Liver (tissue), 9 donors: ENCODE measurements around the gene HOMEZ. TPM values are rescaled to one million over a fixed set of nuclear protein-coding genes. Genes with fewer than 3 reads are reported as not detected.
"Not testable (repeated sequence)": the region's sequence is repeated elsewhere in the genome, so short reads cannot be mapped to it uniquely, and the experiment has no call there.

Source experiments
- DNase-seq: peaks from one replicate; pipeline ENCODE4 v3.0.0-alpha.2; 2017; ENCODE audit warnings: low spot score
- H3K27ac ChIP-seq, 2 donors: one replicate each; pipeline ENCODE4 v1.7.0; 2013; ENCODE audit warnings: inconsistent platforms in 2 of 2, low read length in 2 of 2, control low read depth in 1 of 2, low read depth in 1 of 2, mild to moderate bottlenecking in 1 of 2
- H3K27me3 ChIP-seq, 4 donors: one replicate each; pipeline versions ENCODE4 v1.6.1 to v1.7.0; 2013; ENCODE audit warnings: low read length in 3 of 4, inconsistent platforms in 1 of 4, mild to moderate bottlenecking in 1 of 4, moderate library complexity in 1 of 4; ENCODE audit not compliant: control insufficient read depth in 4 of 4, insufficient read depth in 4 of 4
- H3K36me3 ChIP-seq, 4 donors: one replicate each; pipeline versions ENCODE4 v1.6.1 to v1.7.0; 2013; ENCODE audit warnings: low read length in 3 of 4, mild to moderate bottlenecking in 3 of 4, low read depth in 1 of 4, moderate library complexity in 1 of 4; ENCODE audit not compliant: control insufficient read depth in 4 of 4, insufficient read depth in 3 of 4
- H3K4me1 ChIP-seq, 4 donors: one replicate each; pipeline versions ENCODE4 v1.6.1 to v1.7.0; 2013; ENCODE audit warnings: low read length in 3 of 4, mild to moderate bottlenecking in 3 of 4, moderate library complexity in 1 of 4; ENCODE audit not compliant: control insufficient read depth in 4 of 4, insufficient read depth in 4 of 4
- H3K4me3 ChIP-seq, 3 donors: one replicate each; pipeline versions ENCODE4 v1.6.1 to v1.7.0; 2013; ENCODE audit warnings: low read length in 3 of 3, control low read depth in 1 of 3, low read depth in 1 of 3, mild to moderate bottlenecking in 1 of 3
- H3K9ac ChIP-seq, 2 donors: one replicate each; pipeline ENCODE4 v1.7.0; 2013; ENCODE audit warnings: low read length in 2 of 2, mild to moderate bottlenecking in 2 of 2, moderate library complexity in 2 of 2, control low read depth in 1 of 2, low read depth in 1 of 2
- H3K9me3 ChIP-seq, 4 donors: one replicate each; pipeline versions ENCODE4 v1.6.1 to v1.7.0; 2013; ENCODE audit warnings: low read length in 3 of 4; ENCODE audit not compliant: control insufficient read depth in 4 of 4
- EGR1 ChIP-seq, 2 donors: IDR thresholded peaks; 2 replicates each; pipeline ENCODE4 v1.6.1; 2016 to 2018; ENCODE audit warnings: antibody characterized with exemption in 2 of 2, low read depth in 2 of 2
- FOXA2 ChIP-seq: IDR thresholded peaks from 2 replicates; pipeline ENCODE4 v1.6.1; 2016; ENCODE audit warnings: antibody characterized with exemption
- HNF4A ChIP-seq, 2 donors: conservative IDR thresholded peaks; 2 replicates each; pipeline ENCODE4 v1.6.1; 2016; ENCODE audit warnings: antibody characterized with exemption in 2 of 2, mild to moderate bottlenecking in 2 of 2
- JUND ChIP-seq, 2 donors: IDR thresholded peaks; 2 replicates each; pipeline ENCODE4 v1.6.1; 2016; ENCODE audit warnings: antibody characterized with exemption in 2 of 2
- RAD21 ChIP-seq, 2 donors: IDR thresholded peaks; 2 replicates each; pipeline ENCODE4 v1.6.1; 2016; ENCODE audit warnings: antibody characterized with exemption in 2 of 2, mild to moderate bottlenecking in 2 of 2
- RXRA ChIP-seq, 2 donors: IDR thresholded peaks; 2 replicates each; pipeline ENCODE4 v1.6.1; 2017 to 2018; ENCODE audit warnings: antibody characterized with exemption in 2 of 2, mild to moderate bottlenecking in 1 of 2
- SP1 ChIP-seq: IDR thresholded peaks from 2 replicates; pipeline ENCODE4 v1.6.1; 2018; ENCODE audit warnings: antibody characterized with exemption, mild to moderate bottlenecking
- TAF1 ChIP-seq: conservative IDR thresholded peaks from 2 replicates; pipeline ENCODE4 v1.6.1; 2016; ENCODE audit warnings: antibody characterized with exemption, mild to moderate bottlenecking
- YY1 ChIP-seq: IDR thresholded peaks from 2 replicates; pipeline ENCODE4 v1.6.1; 2016; ENCODE audit warnings: antibody characterized with exemption, mild to moderate bottlenecking
- WGBS: extraction: QIAGEN DNeasy Blood & Tissue Kit; methylation state at CpG from one replicate; pipeline ENCODE4 v1.1.7; 2013; 5-methylcytosine and 5-hydroxymethylcytosine counted together
- polyA plus RNA-seq, 2 donors: library from polyadenylated mRNA; stranded (reverse) in 1 of 2; unstranded in 1 of 2; fragments of 200-250 nt in 1 of 2; fragments of >200 nt in 1 of 2; fragmentation: Nextera tagmentation in 1 of 2; extraction: Ambion mirVana in 1 of 2; gene quantifications; one replicate each; pipeline versions ENCODE4 v1.2.1 to v1.2.3, GENCODE V29; 2013 to 2015
- total RNA-seq, 2 donors: library from RNA; depleted of rRNA; stranded (reverse); fragments of >200 nt; gene quantifications; one replicate each; pipeline ENCODE4 v1.2.3, GENCODE V29; 2014
- TF ChIP-seq, protein P1 (sequence below): IDR thresholded peaks from 2 replicates; pipeline ENCODE4 v1.6.1; 2016; ENCODE audit warnings: antibody characterized with exemption, mild to moderate bottlenecking
- TF ChIP-seq, protein P2 (sequence below): fragments of 150-350 bp; IDR thresholded peaks from 2 replicates; pipeline ENCODE4 v1.5.1; 2017; ENCODE audit warnings: improper control_type of control experiment, low read depth, low read length; ENCODE audit not compliant: missing input control
- TF ChIP-seq, protein P3 (sequence below): IDR thresholded peaks from 2 replicates; pipeline ENCODE4 v1.6.1; 2016; ENCODE audit warnings: antibody characterized with exemption
- TF ChIP-seq, protein P4 (sequence below): IDR thresholded peaks from 2 replicates; pipeline ENCODE4 v1.6.1; 2016; ENCODE audit warnings: antibody characterized with exemption
- donor health status: healthy.
- donor health status: healthy.
- donor health status: healthy.
- donor health status: healthy.
- donor health status: healthy.

The HOMEZ gene
- total and polyA plus RNA-seq, 4 donors: 2.8 to 3.5 (median 3.3) TPM

DNA sequence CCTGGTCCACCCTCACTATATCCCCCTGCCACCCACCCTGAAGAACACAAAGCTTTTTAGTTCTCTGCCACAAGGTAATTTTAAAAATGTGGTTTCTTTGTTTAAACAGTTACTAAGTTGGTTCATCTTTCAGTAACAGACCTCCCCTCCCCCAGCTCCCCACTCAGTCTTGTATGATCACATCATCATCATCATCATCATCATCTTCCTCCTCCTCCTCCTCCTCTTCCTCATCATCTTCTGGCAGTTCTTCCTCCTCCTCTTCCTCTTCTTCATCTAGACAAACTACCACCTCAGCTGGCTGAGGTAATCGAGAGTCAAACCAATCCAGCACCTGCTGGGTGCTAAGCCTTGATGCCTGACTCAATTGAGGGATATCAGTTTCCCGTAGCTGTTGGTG, 10.5 kb downstream of the HOMEZ start:
- Histone ChIP-seq H3K9ac (no peak overlapping the region), H3K27ac (no peak overlapping the region), H3K4me3 (no peak overlapping the region), H3K9me3 (no peaks in the 10 kb centered on the region), H3K27me3 (no peaks in the 10 kb centered on the region), H3K4me1 (no peaks in the 10 kb centered on the region), H3K36me3 (peaks cover 0 to 13% (median 5%) of the 10 kb centered on the region in 4 donors)
- 96% methylated on average over 2 of the region's 2 CpGs for WGBS
- TF ChIP-seq TAF1 (no peak), JUND (IDR thresholded peaks at IDR 0.05) (no peak), RXRA (IDR thresholded peaks at IDR 0.05) (no peak), FOXA2 (no peak), HNF4A (conservative IDR thresholded peaks at IDR 0.05) (no peak), SP1 (no peak), YY1 (no peak)
- TF ChIP-seq, protein P1, sequence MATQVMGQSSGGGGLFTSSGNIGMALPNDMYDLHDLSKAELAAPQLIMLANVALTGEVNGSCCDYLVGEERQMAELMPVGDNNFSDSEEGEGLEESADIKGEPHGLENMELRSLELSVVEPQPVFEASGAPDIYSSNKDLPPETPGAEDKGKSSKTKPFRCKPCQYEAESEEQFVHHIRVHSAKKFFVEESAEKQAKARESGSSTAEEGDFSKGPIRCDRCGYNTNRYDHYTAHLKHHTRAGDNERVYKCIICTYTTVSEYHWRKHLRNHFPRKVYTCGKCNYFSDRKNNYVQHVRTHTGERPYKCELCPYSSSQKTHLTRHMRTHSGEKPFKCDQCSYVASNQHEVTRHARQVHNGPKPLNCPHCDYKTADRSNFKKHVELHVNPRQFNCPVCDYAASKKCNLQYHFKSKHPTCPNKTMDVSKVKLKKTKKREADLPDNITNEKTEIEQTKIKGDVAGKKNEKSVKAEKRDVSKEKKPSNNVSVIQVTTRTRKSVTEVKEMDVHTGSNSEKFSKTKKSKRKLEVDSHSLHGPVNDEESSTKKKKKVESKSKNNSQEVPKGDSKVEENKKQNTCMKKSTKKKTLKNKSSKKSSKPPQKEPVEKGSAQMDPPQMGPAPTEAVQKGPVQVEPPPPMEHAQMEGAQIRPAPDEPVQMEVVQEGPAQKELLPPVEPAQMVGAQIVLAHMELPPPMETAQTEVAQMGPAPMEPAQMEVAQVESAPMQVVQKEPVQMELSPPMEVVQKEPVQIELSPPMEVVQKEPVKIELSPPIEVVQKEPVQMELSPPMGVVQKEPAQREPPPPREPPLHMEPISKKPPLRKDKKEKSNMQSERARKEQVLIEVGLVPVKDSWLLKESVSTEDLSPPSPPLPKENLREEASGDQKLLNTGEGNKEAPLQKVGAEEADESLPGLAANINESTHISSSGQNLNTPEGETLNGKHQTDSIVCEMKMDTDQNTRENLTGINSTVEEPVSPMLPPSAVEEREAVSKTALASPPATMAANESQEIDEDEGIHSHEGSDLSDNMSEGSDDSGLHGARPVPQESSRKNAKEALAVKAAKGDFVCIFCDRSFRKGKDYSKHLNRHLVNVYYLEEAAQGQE: no peak
- TF ChIP-seq, protein P2, sequence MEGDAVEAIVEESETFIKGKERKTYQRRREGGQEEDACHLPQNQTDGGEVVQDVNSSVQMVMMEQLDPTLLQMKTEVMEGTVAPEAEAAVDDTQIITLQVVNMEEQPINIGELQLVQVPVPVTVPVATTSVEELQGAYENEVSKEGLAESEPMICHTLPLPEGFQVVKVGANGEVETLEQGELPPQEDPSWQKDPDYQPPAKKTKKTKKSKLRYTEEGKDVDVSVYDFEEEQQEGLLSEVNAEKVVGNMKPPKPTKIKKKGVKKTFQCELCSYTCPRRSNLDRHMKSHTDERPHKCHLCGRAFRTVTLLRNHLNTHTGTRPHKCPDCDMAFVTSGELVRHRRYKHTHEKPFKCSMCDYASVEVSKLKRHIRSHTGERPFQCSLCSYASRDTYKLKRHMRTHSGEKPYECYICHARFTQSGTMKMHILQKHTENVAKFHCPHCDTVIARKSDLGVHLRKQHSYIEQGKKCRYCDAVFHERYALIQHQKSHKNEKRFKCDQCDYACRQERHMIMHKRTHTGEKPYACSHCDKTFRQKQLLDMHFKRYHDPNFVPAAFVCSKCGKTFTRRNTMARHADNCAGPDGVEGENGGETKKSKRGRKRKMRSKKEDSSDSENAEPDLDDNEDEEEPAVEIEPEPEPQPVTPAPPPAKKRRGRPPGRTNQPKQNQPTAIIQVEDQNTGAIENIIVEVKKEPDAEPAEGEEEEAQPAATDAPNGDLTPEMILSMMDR: no peak
- TF ChIP-seq, protein P3, sequence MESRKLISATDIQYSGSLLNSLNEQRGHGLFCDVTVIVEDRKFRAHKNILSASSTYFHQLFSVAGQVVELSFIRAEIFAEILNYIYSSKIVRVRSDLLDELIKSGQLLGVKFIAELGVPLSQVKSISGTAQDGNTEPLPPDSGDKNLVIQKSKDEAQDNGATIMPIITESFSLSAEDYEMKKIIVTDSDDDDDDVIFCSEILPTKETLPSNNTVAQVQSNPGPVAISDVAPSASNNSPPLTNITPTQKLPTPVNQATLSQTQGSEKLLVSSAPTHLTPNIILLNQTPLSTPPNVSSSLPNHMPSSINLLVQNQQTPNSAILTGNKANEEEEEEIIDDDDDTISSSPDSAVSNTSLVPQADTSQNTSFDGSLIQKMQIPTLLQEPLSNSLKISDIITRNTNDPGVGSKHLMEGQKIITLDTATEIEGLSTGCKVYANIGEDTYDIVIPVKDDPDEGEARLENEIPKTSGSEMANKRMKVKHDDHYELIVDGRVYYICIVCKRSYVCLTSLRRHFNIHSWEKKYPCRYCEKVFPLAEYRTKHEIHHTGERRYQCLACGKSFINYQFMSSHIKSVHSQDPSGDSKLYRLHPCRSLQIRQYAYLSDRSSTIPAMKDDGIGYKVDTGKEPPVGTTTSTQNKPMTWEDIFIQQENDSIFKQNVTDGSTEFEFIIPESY: no peak
- TF ChIP-seq, protein P4, sequence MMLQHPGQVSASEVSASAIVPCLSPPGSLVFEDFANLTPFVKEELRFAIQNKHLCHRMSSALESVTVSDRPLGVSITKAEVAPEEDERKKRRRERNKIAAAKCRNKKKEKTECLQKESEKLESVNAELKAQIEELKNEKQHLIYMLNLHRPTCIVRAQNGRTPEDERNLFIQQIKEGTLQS: no peak
- no peak for DNase-seq

DNA sequence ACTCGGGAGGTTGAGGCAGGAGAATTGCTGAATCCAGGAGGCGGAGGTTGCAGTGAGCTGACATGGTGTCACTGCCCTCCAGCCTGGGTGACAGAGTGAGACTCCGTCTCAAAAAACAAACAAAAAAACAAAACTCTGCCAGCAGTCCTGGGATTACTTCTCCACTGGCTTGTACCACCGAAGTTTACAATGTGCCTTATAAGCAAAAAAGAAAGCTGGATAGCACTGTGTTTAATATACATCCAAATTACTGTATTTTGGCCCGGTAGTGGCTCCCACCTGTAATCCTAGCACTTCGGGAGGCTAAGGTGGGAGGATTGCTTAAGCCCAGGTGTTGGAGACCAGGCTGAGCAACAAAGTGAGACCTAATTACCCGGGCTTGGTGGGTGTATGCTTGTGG, 16.7 kb downstream of the HOMEZ start:
- Histone ChIP-seq H3K4me3 (no peak overlapping the region), H3K9me3 (no peaks in the 10 kb centered on the region), H3K36me3 (no peaks in the 10 kb centered on the region), H3K9ac (no peak overlapping the region), H3K4me1 (peaks cover 0 to 1% (median 0%) of the 10 kb centered on the region in 4 donors), H3K27ac (no peak overlapping the region), H3K27me3 (no peaks in the 10 kb centered on the region)
- WGBS: 79% methylated on average over 7 of the region's 7 CpGs
- no peak for DNase-seq
- TF ChIP-seq RAD21 (IDR thresholded peaks at IDR 0.05) (no peak), RXRA (IDR thresholded peaks at IDR 0.05) (no peak), EGR1 (IDR thresholded peaks at IDR 0.05; ENCODE audit: low read depth in 2 of 2) (no peak)
- TF ChIP-seq, protein P4: no peak
- TF ChIP-seq, protein P3: no peak
- TF ChIP-seq, protein P2: no peak

DNA sequence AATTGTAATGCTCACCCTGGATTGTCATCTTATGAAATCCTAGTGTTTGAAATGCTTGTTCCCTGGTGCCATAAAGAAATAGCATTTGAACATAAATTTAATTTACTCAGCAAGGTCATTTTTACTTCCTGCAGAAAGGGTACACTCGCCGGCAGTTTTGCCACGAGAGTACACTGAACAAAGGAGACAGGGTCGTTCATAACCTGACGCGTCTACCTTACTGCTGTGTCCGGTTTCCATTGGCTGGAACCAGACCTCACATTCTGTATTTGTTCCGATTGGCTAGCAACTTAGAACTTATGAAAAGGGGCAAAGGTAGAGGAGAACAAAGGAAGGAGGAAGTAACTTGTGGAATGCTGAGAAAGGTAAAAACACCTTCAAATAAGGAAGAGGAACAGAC, 25.1 kb downstream of the HOMEZ start:
- 82% methylated on average over 8 of the region's 8 CpGs for WGBS
- H3K9ac ChIP-seq, DNase-seq, H3K27me3 ChIP-seq, H3K27ac ChIP-seq, H3K4me1 ChIP-seq, H3K36me3 ChIP-seq, H3K4me3 ChIP-seq, H3K9me3 ChIP-seq: not testable (repeated sequence)
